Breast epithelium (tissue), 3 donors: ENCODE results near the gene PRKCE.

Experiments
- CTCF ChIP-seq, 3 donors: fragments of 450-650 bp; IDR thresholded peaks; one replicate each; pipeline ENCODE4 v1.5.1; 2016 to 2017; ENCODE audit warnings: antibody characterized with exemption in 3 of 3, mild to moderate bottlenecking in 3 of 3, moderate library complexity in 3 of 3
- POLR2A ChIP-seq: fragments of 450-650 bp; IDR thresholded peaks from one replicate; pipeline ENCODE4 v1.6.1; 2016; ENCODE audit warnings: antibody characterized with exemption, mild to moderate bottlenecking, moderate library complexity
- POLR2AphosphoS5 ChIP-seq, 3 donors: sonication (generic); formaldehyde crosslinking; IDR thresholded peaks; one replicate each; pipeline ENCODE4 v1.6.1; 2017; ENCODE audit warnings: antibody characterized with exemption in 3 of 3

- no peak for TF ChIP-seq CTCF (IDR thresholded peaks at IDR 0.05)
- no peak for TF ChIP-seq POLR2A
- no peak for TF ChIP-seq POLR2AphosphoS5 (IDR thresholded peaks at IDR 0.05)
Observed at GRCh38 chr2:46034535-46034934, 383.1 kb downstream of the PRKCE start.
